T-cell (primary cell): Measurements from ENCODE around the gene SYNE1. TPM values are rescaled to one million over a fixed set of nuclear protein-coding genes. Genes with fewer than 3 reads are reported as not detected.

Experiments
- ATAC-seq, 4 experiments: fragments of 200-7000 bp in 3 of 4; fragments of 150-1000 bp in 1 of 4; cut with Tn5 transposase; replicated peaks in 1 of 4; 1 replicate in 3 of 4; 2 replicates in 1 of 4; pipeline ENCODE4 v1.10.0; 2021; ENCODE audit warnings: moderate library complexity in 3 of 4, mild to moderate bottlenecking in 2 of 4, moderate number of reproducible peaks in 1 of 4
- CTCF ChIA-PET, 2 donors: fragments of 300-600 bp; sonication (Branson Sonifier 250); formaldehyde crosslinking; loops; one replicate each; lab custom pipeline; 2022; ENCODE audit warnings: antibody characterized with exemption in 2 of 2; lab: Charles Lee
- POLR2A ChIA-PET, 2 donors: fragments of 300-600 bp; sonication (Branson Sonifier 250); formaldehyde crosslinking; loops; one replicate each; lab custom pipeline; 2022; ENCODE audit warnings: antibody characterized with exemption in 2 of 2; lab: Charles Lee
- DNase-seq, 35 experiments: peaks; one replicate each; pipeline versions ENCODE4 v3.0.0 to v3.0.0-alpha.2; 2013 to 2023
- H3K27ac ChIP-seq: one replicate; pipeline ENCODE4 v1.5.1; 2013; ENCODE audit warnings: low read length
- H3K27me3 ChIP-seq, 2 experiments: replicated peaks in 1 of 2; 1 replicate in 1 of 2; 2 replicates in 1 of 2; pipeline versions ENCODE4 v1.6.1 to v1.7.0; 2013; ENCODE audit warnings: low read length in 1 of 2, mixed read lengths in 1 of 2; ENCODE audit not compliant: control insufficient read depth in 2 of 2, insufficient read depth in 2 of 2; ENCODE audit errors: extremely low read depth in 1 of 2
- H3K36me3 ChIP-seq, 2 donors: 1 replicate in 1 of 2; 2 replicates in 1 of 2; pipeline versions ENCODE4 v1.6.1 to v1.7.0; 2013; ENCODE audit warnings: low read length in 1 of 2; ENCODE audit not compliant: control insufficient read depth in 2 of 2, insufficient read depth in 1 of 2; ENCODE audit errors: extremely low read depth in 1 of 2
- H3K4me1 ChIP-seq, 2 experiments: 1 replicate in 1 of 2; 2 replicates in 1 of 2; pipeline versions ENCODE4 v1.6.1 to v1.7.0; 2013; ENCODE audit warnings: low read length in 2 of 2, mixed read lengths in 1 of 2; ENCODE audit not compliant: insufficient read depth in 2 of 2, control insufficient read depth in 1 of 2; ENCODE audit errors: extremely low read depth in 1 of 2
- H3K4me3 ChIP-seq, 2 donors: 1 replicate in 1 of 2; 2 replicates in 1 of 2; pipeline versions ENCODE4 v1.5.1 to v1.7.0; 2013; ENCODE audit warnings: mild to moderate bottlenecking in 2 of 2, low read length in 1 of 2, moderate library complexity in 1 of 2; ENCODE audit not compliant: control insufficient read depth in 1 of 2; ENCODE audit errors: extremely low read depth in 1 of 2
- H3K9me3 ChIP-seq: 2 replicates; pipeline ENCODE4 v1.7.0; 2013
- H3K27ac Mint-ChIP-seq, 2 donors: one replicate each; pipeline ENCODE4 v1.8.0; 2020 to 2021; ENCODE audit warnings: mild to moderate bottlenecking in 2 of 2, mixed read lengths in 2 of 2
- H3K27me3 Mint-ChIP-seq, 2 donors: one replicate each; pipeline ENCODE4 v1.8.0; 2021 to 2022; ENCODE audit warnings: mixed read lengths in 2 of 2
- H3K36me3 Mint-ChIP-seq: one replicate; pipeline ENCODE4 v1.8.0; 2021; ENCODE audit warnings: mixed read lengths
- H3K4me1 Mint-ChIP-seq, 3 donors: one replicate each; pipeline ENCODE4 v1.8.0; 2020 to 2022; ENCODE audit warnings: mixed read lengths in 3 of 3, mild to moderate bottlenecking in 1 of 3
- H3K4me3 Mint-ChIP-seq, 3 donors: one replicate each; pipeline ENCODE4 v1.8.0; 2020 to 2022; ENCODE audit warnings: mild to moderate bottlenecking in 3 of 3, mixed read lengths in 3 of 3, moderate library complexity in 3 of 3
- H3K9me3 Mint-ChIP-seq, 3 donors: one replicate each; pipeline ENCODE4 v1.8.0; 2020 to 2022; ENCODE audit warnings: mixed read lengths in 3 of 3
- WGBS: methylation state at CpG from one replicate; pipeline ENCODE4 v1.1.5; 2013; ENCODE audit warnings: missing lambda C conversion rate; ENCODE audit not compliant: insufficient coverage; 5-methylcytosine and 5-hydroxymethylcytosine counted together
- total RNA-seq, 35 experiments: library from RNA in 6 of 35; stranded (reverse) in 6 of 35; fragments of 120-200 nt in 1 of 35; gene quantifications; one replicate each; pipeline versions ENCODE4 v1.2.1 to v1.2.4 and lab custom pipeline; 2013 to 2026

SYNE1 gene
- total RNA-seq, 5 donors from 2014 or later (not counting 1 experiment from before 2014, with no cell fraction given) = 174 to 235 (median 192) TPM

DNA sequence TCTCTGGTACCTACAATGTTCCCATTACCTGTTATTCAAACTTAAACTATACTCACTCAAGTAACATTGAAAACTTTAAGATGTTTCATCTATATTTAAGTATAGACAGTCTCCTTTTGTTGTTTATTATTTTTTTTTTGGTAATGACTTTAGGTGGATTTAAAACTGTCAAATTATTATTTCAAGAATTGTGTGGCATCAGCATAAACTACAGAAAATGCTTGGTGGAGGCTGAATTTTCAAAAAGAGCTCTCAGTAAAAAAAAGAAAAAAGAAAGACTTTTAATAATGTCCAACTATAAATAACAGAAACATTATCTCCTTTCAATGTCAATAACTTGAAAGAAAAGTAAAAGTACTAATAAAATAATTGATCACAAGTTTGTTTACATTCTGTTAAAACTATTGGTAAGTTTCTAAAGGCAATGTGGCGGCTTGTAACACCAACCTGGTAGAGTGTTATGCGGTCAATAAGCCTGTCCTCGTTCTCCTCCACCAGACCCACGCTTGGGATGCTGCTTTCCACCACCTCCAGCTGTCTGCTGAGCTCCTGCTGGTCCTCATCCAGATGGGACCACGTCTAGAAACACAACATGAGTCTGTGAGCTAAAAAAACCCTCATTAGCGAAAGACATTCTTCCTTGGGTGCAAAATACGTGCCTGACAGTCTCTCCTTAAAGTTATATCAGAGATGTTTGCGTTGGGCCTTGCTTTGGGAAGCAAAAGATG, 400.6 kb downstream of the SYNE1 start:
- no peaks in the 10 kb centered on the region for H3K9me3 ChIP-seq
- H3K27ac ChIP-seq = no peak overlapping the region
- WGBS = 95% methylated on average over 8 of the region's 8 CpGs
- Mint-ChIP-seq H3K9me3 (no peaks in the 10 kb centered on the region), H3K4me3 (no peak overlapping the region), H3K27me3 (no peaks in the 10 kb centered on the region), H3K36me3 (peaks cover 62% of the 10 kb centered on the region), H3K4me1 (peaks cover 22 to 32% (median 30%) of the 10 kb centered on the region in 3 donors), H3K27ac (peak overlapping the region; percentile 34 to 52)
- no peak overlapping the region for H3K4me3 ChIP-seq
- POLR2A ChIA-PET = no interaction called here
- H3K27me3 ChIP-seq = no peaks in the 10 kb centered on the region
- CTCF ChIA-PET = no interaction called here
- H3K4me1 ChIP-seq = peaks cover 10% of the 10 kb centered on the region in 2 experiments
- no peak for ATAC-seq
- DNase-seq = no peak
- H3K36me3 ChIP-seq = peaks cover 8 to 75% of the 10 kb centered on the region in 2 donors

GRCh38 chr6:152233547-152234320, 403.4 kb downstream of the SYNE1 start:
- DNase-seq = peak in 10 of 35 experiments; percentile 1 to 44 (median 6)
- ATAC-seq = peak; percentile 76 to 88 (median 86)
- peak overlapping the region in 1 of 2 donors; percentile 17 for H3K4me3 ChIP-seq
- H3K27me3 ChIP-seq = no peaks in the 10 kb centered on the region
- ChIA-PET CTCF (interaction anchor here (0.7 to 1.4 kb wide), 8 partner anchors 12 to 864 kb away, joined by 3 to 4 read pairs (median 3); no protein-coding TSS in a partner anchor), POLR2A (interaction anchor here in 1 of 2 donors (0.8 kb wide), 1 partner anchor 60 kb away, joined by 3 read pairs; no protein-coding TSS in a partner anchor)
- peaks cover 10% of the 10 kb centered on the region in 2 experiments for H3K4me1 ChIP-seq
- peak overlapping the region; percentile 36 for H3K27ac ChIP-seq
- Mint-ChIP-seq H3K4me1 (peaks cover 22 to 32% (median 30%) of the 10 kb centered on the region in 3 donors), H3K4me3 (peak overlapping the region; percentile 62 to 77 (median 73)), H3K36me3 (peaks cover 47% of the 10 kb centered on the region), H3K9me3 (no peaks in the 10 kb centered on the region), H3K27ac (peak overlapping the region; percentile 82 to 87), H3K27me3 (no peaks in the 10 kb centered on the region)
- H3K36me3 ChIP-seq = peaks cover 8 to 72% of the 10 kb centered on the region in 2 donors
- no peaks in the 10 kb centered on the region for H3K9me3 ChIP-seq
- 96% methylated on average over 11 of the region's 17 CpGs for WGBS

GRCh38 chr6:152232501-152233151, 404.5 kb downstream of the SYNE1 start:
- Histone ChIP-seq H3K4me3 (no peak overlapping the region), H3K36me3 (peaks cover 8 to 62% of the 10 kb centered on the region in 2 donors), H3K4me1 (peaks cover 10% of the 10 kb centered on the region in 2 experiments), H3K9me3 (no peaks in the 10 kb centered on the region), H3K27me3 (no peaks in the 10 kb centered on the region), H3K27ac (no peak overlapping the region)
- DNase-seq (peak in 9 of 35 experiments; percentile 4 to 20 (median 13)), ATAC-seq (peak in 2 of 4 experiments; percentile 32 to 61)
- WGBS = no CpG with 5 or more reads among the region's 5 CpGs
- no peaks in the 10 kb centered on the region for H3K9me3 Mint-ChIP-seq
- POLR2A ChIA-PET = no interaction called here
- CTCF ChIA-PET = interaction anchor here in 1 of 2 donors (1.2 to 1.4 kb wide), 2 partner anchors 47 to 122 kb away, joined by 3 to 4 read pairs; no protein-coding TSS in a partner anchor
- H3K27ac Mint-ChIP-seq = peak overlapping the region; percentile 82 to 87
- peaks cover 47% of the 10 kb centered on the region for H3K36me3 Mint-ChIP-seq
- peak overlapping the region in 2 of 3 donors; percentile 44 to 77 for H3K4me3 Mint-ChIP-seq
- H3K4me1 Mint-ChIP-seq = peaks cover 22 to 32% (median 30%) of the 10 kb centered on the region in 3 donors
- H3K27me3 Mint-ChIP-seq = no peaks in the 10 kb centered on the region

DNA sequence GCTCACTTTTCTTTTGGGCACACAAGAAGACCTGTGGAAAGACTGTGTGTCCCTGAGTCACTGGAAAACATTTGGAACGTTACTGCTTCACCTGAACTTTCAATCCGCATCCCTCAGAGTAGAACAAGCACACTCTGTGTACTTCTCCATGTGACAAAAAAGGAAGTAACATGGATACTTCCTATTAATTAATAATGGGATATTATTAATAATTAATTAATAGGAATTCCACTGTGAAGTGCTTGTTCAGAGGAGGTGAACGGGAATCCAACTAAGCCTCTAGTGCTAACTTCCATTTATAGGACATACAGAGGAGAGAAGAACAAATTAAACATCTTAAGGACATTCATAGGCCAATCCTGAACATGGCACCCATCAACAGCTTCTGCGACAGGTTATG, 407.8 kb downstream of the SYNE1 start:
- Histone ChIP-seq H3K9me3 (no peaks in the 10 kb centered on the region), H3K27ac (no peak overlapping the region), H3K27me3 (no peaks in the 10 kb centered on the region), H3K4me3 (no peak overlapping the region), H3K4me1 (peaks cover 10% of the 10 kb centered on the region in 2 experiments), H3K36me3 (peaks cover 5 to 45% of the 10 kb centered on the region in 2 donors)
- CTCF ChIA-PET = interaction anchor here in 1 of 2 donors (0.6 kb wide), 2 partner anchors 10 to 115 kb away, joined by 3 read pairs; no protein-coding TSS in a partner anchor
- DNase-seq (no peak), ATAC-seq (no peak)
- Mint-ChIP-seq H3K4me3 (no peak overlapping the region), H3K27ac (no peak overlapping the region), H3K4me1 (peaks cover 19 to 22% (median 22%) of the 10 kb centered on the region in 3 donors), H3K36me3 (peaks cover 53% of the 10 kb centered on the region), H3K27me3 (no peaks in the 10 kb centered on the region), H3K9me3 (no peaks in the 10 kb centered on the region)
- no CpG with 5 or more reads among the region's 4 CpGs for WGBS
- POLR2A ChIA-PET = no interaction called here

GRCh38 chr6:152226119-152226518, 411.0 kb downstream of the SYNE1 start:
- Mint-ChIP-seq H3K4me1 (no peaks in the 10 kb centered on the region), H3K27me3 (no peaks in the 10 kb centered on the region), H3K9me3 (peaks cover 5 to 11% (median 11%) of the 10 kb centered on the region in 3 donors), H3K36me3 (peaks cover 66% of the 10 kb centered on the region), H3K4me3 (no peak overlapping the region), H3K27ac (peak overlapping the region in 1 of 2 donors; percentile 52)
- H3K36me3 ChIP-seq = peaks cover 19 to 64% of the 10 kb centered on the region in 2 donors
- ChIA-PET CTCF (no interaction called here), POLR2A (interaction anchor here in 1 of 2 donors (0.6 kb wide), 1 partner anchor 13 kb away, joined by 5 read pairs; no protein-coding TSS in a partner anchor)
- H3K9me3 ChIP-seq = peaks cover 13% of the 10 kb centered on the region
- H3K27me3 ChIP-seq = no peaks in the 10 kb centered on the region
- DNase-seq = no peak
- H3K27ac ChIP-seq = no peak overlapping the region
- no peak for ATAC-seq
- WGBS = no CpG with 5 or more reads among the region's 2 CpGs
- H3K4me3 ChIP-seq = no peak overlapping the region
- no peaks in the 10 kb centered on the region for H3K4me1 ChIP-seq
